ENCODE data around the gene ADARB2.

The ADARB2 gene

DNA sequence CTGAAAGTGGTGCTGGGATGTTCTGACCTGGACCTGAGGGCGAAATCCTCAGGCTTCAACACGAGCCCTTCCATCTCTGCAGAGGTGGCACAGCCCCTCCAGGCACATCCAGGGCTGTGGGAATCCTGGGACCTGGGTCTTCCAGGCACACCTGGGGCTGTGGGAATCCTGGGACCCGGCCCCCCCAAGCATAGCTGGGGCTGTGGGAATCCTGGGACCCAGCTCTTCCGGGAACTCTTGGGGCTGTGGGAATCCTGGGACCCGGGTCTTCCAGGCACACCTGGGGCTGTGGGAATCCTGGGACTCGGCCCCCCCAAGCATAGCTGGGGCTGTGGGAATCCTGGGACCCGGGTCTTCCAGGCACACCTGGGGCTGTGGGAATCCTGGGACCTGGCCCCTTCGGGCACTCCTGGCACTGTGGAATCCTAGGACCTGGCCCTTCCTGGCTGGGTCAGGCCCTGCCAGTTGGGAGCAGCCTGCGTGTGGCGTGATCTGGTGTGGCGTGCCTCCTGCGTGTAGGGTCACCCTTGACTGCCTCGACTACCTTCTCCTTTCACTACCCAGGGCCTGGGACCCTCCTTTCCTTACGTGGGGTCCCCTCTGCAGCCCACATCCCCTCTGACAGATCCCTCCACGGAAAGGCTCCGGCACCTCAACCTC, 557.1 kb downstream of the ADARB2 start (continued):
- TF ChIP-seq ZBTB7A (tag by site-specific recombination; IDR thresholded peaks at IDR 0.05; ENCODE audit: low read depth), result no peak

- no peaks in the 10 kb centered on the region for H3K36me3 ChIP-seq (ENCODE audit: control insufficient read depth in 2 of 2, insufficient read depth in 1 of 2, low read length in 2 of 2)
- TF ChIP-seq ZNF362 (tag by site-specific recombination; IDR thresholded peaks at IDR 0.05), result no peak
- no peak for TF ChIP-seq WT1 (tag by site-specific recombination; IDR thresholded peaks at IDR 0.05)
- no peak for TF ChIP-seq ZIC2 (tag by site-specific recombination; IDR thresholded peaks at IDR 0.05)
- no peak for TF ChIP-seq ZNF335 (tag by site-specific recombination; conservative IDR thresholded peaks at IDR 0.05)
- TF ChIP-seq PBX3 (CRISPR knock-in tag; IDR thresholded peaks at IDR 0.05), result no peak
- POLR2A ChIA-PET, result no interaction called here
- no peaks in the 10 kb centered on the region for H3K4me1 ChIP-seq (ENCODE audit: control insufficient read depth, insufficient read depth, low read length)
- H3K27ac ChIP-seq (ENCODE audit: extremely low read depth, low read depth, low read length), result no peak overlapping the region
- CTCF ChIA-PET, result interaction anchor here (1.0 to 1.2 kb wide), 2 partner anchors 65 to 957 kb away, joined by 3 to 4 read pairs; no protein-coding TSS in a partner anchor
- no peaks in the 10 kb centered on the region for H3K9me3 ChIP-seq (ENCODE audit: control insufficient read depth, insufficient read depth, low read depth, low read length)
- no peak overlapping the region for H3K4me3 ChIP-seq (ENCODE audit: low read depth, low read length)
Measured at GRCh38 chr10:1179346-1180070, 557.8 kb downstream of the ADARB2 start.

DNA sequence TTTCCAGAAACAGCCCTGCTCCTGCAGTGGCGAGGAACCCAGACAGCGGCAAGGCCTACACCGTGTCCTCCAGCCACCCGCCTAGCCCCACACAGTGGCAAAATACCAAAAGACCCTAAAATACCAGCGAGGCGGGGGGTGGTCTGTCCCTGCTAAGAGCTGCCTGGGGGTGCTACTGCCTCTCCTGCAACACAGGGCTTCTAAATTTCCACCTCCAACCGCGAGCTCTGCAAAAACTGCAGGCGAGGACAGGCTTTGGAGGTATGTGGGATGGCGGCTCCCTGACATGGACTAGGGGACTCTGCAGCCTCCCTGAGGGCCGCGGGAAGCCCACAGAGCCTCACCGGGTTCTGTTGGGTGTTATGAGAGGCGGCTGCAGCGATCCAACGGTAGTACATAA, 558.8 kb downstream of the ADARB2 start:
- ChIA-PET POLR2A (no interaction called here), CTCF (interaction anchor here (1.0 to 1.2 kb wide), 2 partner anchors 66 to 958 kb away, joined by 3 to 4 read pairs; no protein-coding TSS in a partner anchor)
- no peaks in the 10 kb centered on the region for H3K36me3 ChIP-seq (ENCODE audit: control insufficient read depth in 2 of 2, insufficient read depth in 1 of 2, low read length in 2 of 2)
- no peaks in the 10 kb centered on the region for H3K4me1 ChIP-seq (ENCODE audit: control insufficient read depth, insufficient read depth, low read length)
- TF ChIP-seq EGR2 (tag by site-specific recombination; IDR thresholded peaks at IDR 0.05; ENCODE audit: low read depth), result no peak
- no peak for TF ChIP-seq REPIN1 (tag by site-specific recombination; IDR thresholded peaks at IDR 0.05; ENCODE audit: low read depth)
- no peak for TF ChIP-seq ZNF114 (tag by site-specific recombination; IDR thresholded peaks at IDR 0.05)
- no peak for TF ChIP-seq ZNF561 (tag by site-specific recombination; IDR thresholded peaks at IDR 0.05; ENCODE audit: borderline replicate concordance)
- TF ChIP-seq HOXC10 (CRISPR knock-in tag; IDR thresholded peaks at IDR 0.05), result no peak
- no peak for TF ChIP-seq MYNN (tag by site-specific recombination; IDR thresholded peaks at IDR 0.05; ENCODE audit: borderline replicate concordance)
- no peak for TF ChIP-seq ZNF37A (tag by site-specific recombination; IDR thresholded peaks at IDR 0.05)
- no peak for TF ChIP-seq ZNF707 (tag by site-specific recombination; IDR thresholded peaks at IDR 0.05)
- TF ChIP-seq ZNF692 (tag by site-specific recombination; IDR thresholded peaks at IDR 0.05), result no peak
- no peak for TF ChIP-seq SCRT2 (tag by site-specific recombination; IDR thresholded peaks at IDR 0.05)
- TF ChIP-seq KLF8 (tag by site-specific recombination; IDR thresholded peaks at IDR 0.05), result no peak
- TF ChIP-seq ZNF560 (tag by site-specific recombination; IDR thresholded peaks at IDR 0.05; ENCODE audit: borderline replicate concordance), result no peak
- no peak for TF ChIP-seq SALL2 (tag by site-specific recombination; IDR thresholded peaks at IDR 0.05; ENCODE audit: borderline replicate concordance)
- H3K27ac ChIP-seq (ENCODE audit: extremely low read depth, low read depth, low read length), result no peak overlapping the region
- no peaks in the 10 kb centered on the region for H3K9me3 ChIP-seq (ENCODE audit: control insufficient read depth, insufficient read depth, low read depth, low read length)
- H3K4me3 ChIP-seq (ENCODE audit: low read depth, low read length), result no peak overlapping the region
